ENCODE measurements around the gene GPR37.

The GPR37 gene

DNA sequence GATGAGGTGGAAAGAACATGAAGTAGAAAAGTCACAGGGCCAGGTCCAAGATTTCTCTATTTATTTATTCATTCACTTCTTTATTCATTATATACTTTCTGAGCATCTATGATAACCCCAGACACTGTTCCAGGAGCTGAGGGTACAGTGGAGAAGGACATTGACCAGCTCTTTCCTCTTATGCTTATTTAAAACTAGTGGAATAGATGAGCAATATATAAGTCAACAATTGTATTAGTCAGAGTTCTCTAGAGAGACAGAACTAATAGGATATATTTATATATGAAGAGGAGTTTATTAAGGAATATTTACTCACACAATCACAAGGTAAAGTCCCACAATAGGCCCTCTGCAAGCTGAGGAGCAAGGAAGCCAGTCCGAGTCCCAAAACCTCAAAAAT lies 15.0 kb upstream of the GPR37 start:
- Histone ChIP-seq H3K9me3 (ENCODE audit: control insufficient read depth in 1 of 2, low read length in 2 of 2) (no peaks in the 10 kb centered on the region), H3K36me3 (ENCODE audit: control insufficient read depth in 1 of 2, insufficient read depth in 2 of 2, low read length in 2 of 2) (no peaks in the 10 kb centered on the region), H3K4me1 (ENCODE audit: control insufficient read depth in 1 of 2, insufficient read depth in 2 of 2, low read length in 2 of 2) (no peaks in the 10 kb centered on the region), H3K4me3 (ENCODE audit: low read depth in 1 of 2, low read length in 2 of 2) (no peak overlapping the region), H3K27me3 (ENCODE audit: control insufficient read depth in 1 of 2, insufficient read depth in 2 of 2, low read length in 2 of 2) (no peaks in the 10 kb centered on the region), H3K27ac (ENCODE audit: low read depth, low read length) (no peak overlapping the region), H3K9ac (ENCODE audit: low read depth in 1 of 2, low read length in 2 of 2) (no peak overlapping the region)

DNA sequence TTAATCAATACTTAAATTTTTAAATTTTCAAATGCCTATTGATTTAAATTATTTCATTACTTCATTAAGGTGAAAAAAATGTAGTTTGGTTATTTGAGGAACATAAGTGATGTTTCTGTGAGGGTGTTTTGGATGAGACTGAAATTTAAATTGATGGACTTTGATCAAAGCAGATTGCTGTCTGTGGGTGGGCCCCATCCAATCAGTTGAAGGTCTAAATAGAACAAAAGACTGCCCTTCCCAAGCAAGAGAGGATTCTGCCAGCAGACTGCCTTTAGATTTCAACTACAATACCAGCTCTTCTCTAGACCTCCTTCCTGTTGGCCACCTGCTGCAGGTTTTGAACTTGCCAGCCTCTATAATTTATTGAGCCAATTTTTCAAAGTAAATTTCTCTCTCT lies 14.5 kb upstream of the GPR37 start:
- H3K27me3 ChIP-seq (ENCODE audit: control insufficient read depth in 1 of 2, insufficient read depth in 2 of 2, low read length in 2 of 2), result no peaks in the 10 kb centered on the region
- no peak overlapping the region for H3K4me3 ChIP-seq (ENCODE audit: low read depth in 1 of 2, low read length in 2 of 2)
- H3K27ac ChIP-seq (ENCODE audit: low read depth, low read length), result no peak overlapping the region
- no peak overlapping the region for H3K9ac ChIP-seq (ENCODE audit: low read depth in 1 of 2, low read length in 2 of 2)
- H3K4me1 ChIP-seq (ENCODE audit: control insufficient read depth in 1 of 2, insufficient read depth in 2 of 2, low read length in 2 of 2), result no peaks in the 10 kb centered on the region
- H3K36me3 ChIP-seq (ENCODE audit: control insufficient read depth in 1 of 2, insufficient read depth in 2 of 2, low read length in 2 of 2), result no peaks in the 10 kb centered on the region
- H3K9me3 ChIP-seq (ENCODE audit: control insufficient read depth in 1 of 2, low read length in 2 of 2), result no peaks in the 10 kb centered on the region

DNA sequence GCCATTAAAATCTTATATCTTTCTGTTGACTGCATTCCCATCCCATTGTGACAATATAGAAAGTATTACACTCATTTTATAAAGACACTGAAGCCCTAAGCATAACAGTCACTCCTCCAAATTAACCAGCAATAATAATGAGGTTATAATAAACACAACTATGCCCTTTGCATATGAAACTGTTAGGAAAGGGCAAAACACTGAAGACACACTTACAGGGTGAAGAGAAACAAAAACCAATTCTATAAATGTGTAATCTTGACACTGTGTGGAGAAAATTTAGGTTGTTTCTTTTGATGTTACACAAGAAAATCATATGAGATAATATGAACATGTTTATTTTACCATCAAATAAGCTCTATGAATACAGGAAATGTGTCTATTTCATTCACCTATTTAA lies 14.0 kb upstream of the GPR37 start:
- Histone ChIP-seq H3K9ac (ENCODE audit: low read depth in 1 of 2, low read length in 2 of 2) (no peak overlapping the region), H3K36me3 (ENCODE audit: control insufficient read depth in 1 of 2, insufficient read depth in 2 of 2, low read length in 2 of 2) (no peaks in the 10 kb centered on the region), H3K27me3 (ENCODE audit: control insufficient read depth in 1 of 2, insufficient read depth in 2 of 2, low read length in 2 of 2) (no peaks in the 10 kb centered on the region), H3K4me1 (ENCODE audit: control insufficient read depth in 1 of 2, insufficient read depth in 2 of 2, low read length in 2 of 2) (no peaks in the 10 kb centered on the region), H3K9me3 (ENCODE audit: control insufficient read depth in 1 of 2, low read length in 2 of 2) (no peaks in the 10 kb centered on the region), H3K27ac (ENCODE audit: low read depth, low read length) (no peak overlapping the region), H3K4me3 (ENCODE audit: low read depth in 1 of 2, low read length in 2 of 2) (no peak overlapping the region)

DNA sequence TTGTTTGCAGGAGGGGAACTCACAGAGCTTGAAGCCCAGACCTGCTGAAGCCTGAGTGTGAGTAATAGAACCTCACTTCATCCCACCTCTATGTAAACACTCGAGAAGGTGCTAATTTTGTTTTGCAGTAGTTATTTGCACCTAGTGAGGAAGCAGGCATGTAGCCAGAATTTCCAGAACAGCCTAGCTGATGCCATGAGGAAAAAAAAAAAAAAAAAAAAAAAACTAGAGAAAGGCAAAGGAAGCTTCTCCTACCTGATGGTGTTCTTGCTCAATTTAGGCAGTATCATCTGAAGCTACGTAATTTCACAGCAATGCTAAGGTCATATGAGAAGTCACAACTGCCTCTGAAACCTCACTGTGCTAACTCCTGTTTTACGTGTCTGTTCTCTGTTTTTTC lies 13.6 kb upstream of the GPR37 start:
- H3K4me3 ChIP-seq (ENCODE audit: low read depth in 1 of 2, low read length in 2 of 2), result no peak overlapping the region
- no peaks in the 10 kb centered on the region for H3K4me1 ChIP-seq (ENCODE audit: control insufficient read depth in 1 of 2, insufficient read depth in 2 of 2, low read length in 2 of 2)
- H3K36me3 ChIP-seq (ENCODE audit: control insufficient read depth in 1 of 2, insufficient read depth in 2 of 2, low read length in 2 of 2), result no peaks in the 10 kb centered on the region
- peaks cover 0 to 1% of the 10 kb centered on the region in 2 donors for H3K27me3 ChIP-seq (ENCODE audit: control insufficient read depth in 1 of 2, insufficient read depth in 2 of 2, low read length in 2 of 2)
- H3K9ac ChIP-seq (ENCODE audit: low read depth in 1 of 2, low read length in 2 of 2), result no peak overlapping the region
- no peak overlapping the region for H3K27ac ChIP-seq (ENCODE audit: low read depth, low read length)
- H3K9me3 ChIP-seq (ENCODE audit: control insufficient read depth in 1 of 2, low read length in 2 of 2), result no peaks in the 10 kb centered on the region

DNA sequence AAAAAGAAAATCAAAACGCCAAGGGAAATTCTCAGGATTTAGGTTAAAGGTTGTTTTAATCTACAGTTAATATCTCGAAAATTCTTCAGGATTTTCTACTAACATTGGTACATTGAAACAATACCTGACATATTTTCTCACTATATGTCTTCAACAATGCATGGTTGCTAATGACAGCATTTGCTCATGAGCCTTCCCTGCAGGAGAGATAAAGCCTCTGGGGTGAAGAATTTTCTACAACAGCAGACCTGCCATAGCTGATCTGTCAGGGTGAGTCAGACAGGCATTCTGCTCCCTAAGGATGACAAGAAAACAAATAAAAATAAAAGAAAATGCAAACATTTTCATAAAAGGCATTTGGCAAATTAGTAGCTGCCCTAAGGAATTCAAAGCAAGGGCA lies 11.7 kb upstream of the GPR37 start:
- no peaks in the 10 kb centered on the region for H3K4me1 ChIP-seq (ENCODE audit: control insufficient read depth in 1 of 2, insufficient read depth in 2 of 2, low read length in 2 of 2)
- no peak overlapping the region for H3K4me3 ChIP-seq (ENCODE audit: low read depth in 1 of 2, low read length in 2 of 2)
- no peak overlapping the region for H3K27ac ChIP-seq (ENCODE audit: low read depth, low read length)
- no peaks in the 10 kb centered on the region for H3K36me3 ChIP-seq (ENCODE audit: control insufficient read depth in 1 of 2, insufficient read depth in 2 of 2, low read length in 2 of 2)
- no peaks in the 10 kb centered on the region for H3K9me3 ChIP-seq (ENCODE audit: control insufficient read depth in 1 of 2, low read length in 2 of 2)
- H3K9ac ChIP-seq (ENCODE audit: low read depth in 1 of 2, low read length in 2 of 2), result no peak overlapping the region
- H3K27me3 ChIP-seq (ENCODE audit: control insufficient read depth in 1 of 2, insufficient read depth in 2 of 2, low read length in 2 of 2), result peaks cover 0 to 3% of the 10 kb centered on the region in 2 donors

DNA sequence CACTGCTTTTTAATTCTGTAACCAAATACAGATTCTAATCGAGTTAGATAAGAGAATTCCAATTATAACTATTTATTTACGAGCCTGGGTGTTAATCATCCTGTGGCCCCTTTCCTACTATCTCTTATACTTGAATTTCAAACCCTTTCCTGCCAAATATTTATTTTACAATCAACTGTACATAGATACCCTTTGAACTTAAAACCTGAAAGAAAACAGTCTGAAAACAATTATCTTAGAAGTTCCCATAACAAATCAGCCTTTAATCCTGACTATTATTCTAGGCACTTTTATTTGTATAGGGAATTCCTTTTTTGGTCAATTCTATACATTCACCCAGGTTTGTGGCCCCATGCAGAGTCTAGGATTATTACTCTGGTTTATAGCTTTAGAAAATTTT lies 10.6 kb upstream of the GPR37 start:
- Histone ChIP-seq H3K27me3 (ENCODE audit: control insufficient read depth in 1 of 2, insufficient read depth in 2 of 2, low read length in 2 of 2) (peaks cover 0 to 3% of the 10 kb centered on the region in 2 donors), H3K27ac (ENCODE audit: low read depth, low read length) (no peak overlapping the region), H3K9ac (ENCODE audit: low read depth in 1 of 2, low read length in 2 of 2) (no peak overlapping the region), H3K36me3 (ENCODE audit: control insufficient read depth in 1 of 2, insufficient read depth in 2 of 2, low read length in 2 of 2) (no peaks in the 10 kb centered on the region), H3K4me3 (ENCODE audit: low read depth in 1 of 2, low read length in 2 of 2) (no peak overlapping the region), H3K9me3 (ENCODE audit: control insufficient read depth in 1 of 2, low read length in 2 of 2) (no peaks in the 10 kb centered on the region), H3K4me1 (ENCODE audit: control insufficient read depth in 1 of 2, insufficient read depth in 2 of 2, low read length in 2 of 2) (no peaks in the 10 kb centered on the region)

DNA sequence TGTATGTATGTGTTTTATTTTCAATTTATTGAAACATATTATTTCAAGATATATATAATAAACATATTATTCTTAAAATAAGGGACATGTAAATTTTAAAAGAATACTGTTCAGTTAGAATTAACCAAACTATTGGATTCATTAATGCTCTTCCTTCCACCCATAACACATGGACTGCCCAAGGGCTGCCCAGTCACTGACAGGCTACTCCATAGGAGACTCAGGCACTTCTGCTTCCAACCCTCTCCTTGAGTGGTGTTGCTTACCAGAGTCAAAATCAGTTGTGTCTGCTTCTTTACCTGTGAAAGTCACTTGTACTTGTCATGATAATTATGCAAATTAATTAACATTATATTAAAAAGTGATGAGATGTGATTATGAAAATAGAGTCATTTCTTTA lies 9.8 kb upstream of the GPR37 start:
- no peak overlapping the region for H3K27ac ChIP-seq (ENCODE audit: low read depth, low read length)
- H3K9me3 ChIP-seq (ENCODE audit: control insufficient read depth in 1 of 2, low read length in 2 of 2), result no peaks in the 10 kb centered on the region
- H3K27me3 ChIP-seq (ENCODE audit: control insufficient read depth in 1 of 2, insufficient read depth in 2 of 2, low read length in 2 of 2), result peaks cover 0 to 3% of the 10 kb centered on the region in 2 donors
- H3K36me3 ChIP-seq (ENCODE audit: control insufficient read depth in 1 of 2, insufficient read depth in 2 of 2, low read length in 2 of 2), result no peaks in the 10 kb centered on the region
- no peaks in the 10 kb centered on the region for H3K4me1 ChIP-seq (ENCODE audit: control insufficient read depth in 1 of 2, insufficient read depth in 2 of 2, low read length in 2 of 2)
- H3K4me3 ChIP-seq (ENCODE audit: low read depth in 1 of 2, low read length in 2 of 2), result no peak overlapping the region
- H3K9ac ChIP-seq (ENCODE audit: low read depth in 1 of 2, low read length in 2 of 2), result no peak overlapping the region

DNA sequence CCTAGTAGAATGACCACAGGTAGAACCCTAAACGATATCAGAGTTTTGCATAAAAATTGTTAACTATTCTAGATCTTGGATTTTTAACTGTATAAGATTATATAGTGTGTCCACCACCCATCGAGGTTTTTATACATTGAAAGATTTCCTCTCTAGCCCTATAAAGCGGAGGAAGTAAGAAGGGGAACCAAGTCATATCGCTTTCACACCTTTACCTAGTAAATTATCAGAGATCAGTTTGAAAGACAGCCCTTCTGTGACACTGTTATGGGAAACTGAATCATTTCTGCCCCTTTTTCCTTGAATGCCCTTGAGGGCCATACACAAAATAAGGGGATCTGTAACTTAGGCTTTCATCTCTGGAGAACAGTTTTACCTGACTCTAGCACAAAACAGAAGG lies 8.3 kb upstream of the GPR37 start:
- Histone ChIP-seq H3K4me1 (ENCODE audit: control insufficient read depth in 1 of 2, insufficient read depth in 2 of 2, low read length in 2 of 2) (no peaks in the 10 kb centered on the region), H3K27ac (ENCODE audit: low read depth, low read length) (no peak overlapping the region), H3K9ac (ENCODE audit: low read depth in 1 of 2, low read length in 2 of 2) (no peak overlapping the region), H3K9me3 (ENCODE audit: control insufficient read depth in 1 of 2, low read length in 2 of 2) (no peaks in the 10 kb centered on the region), H3K4me3 (ENCODE audit: low read depth in 1 of 2, low read length in 2 of 2) (no peak overlapping the region), H3K27me3 (ENCODE audit: control insufficient read depth in 1 of 2, insufficient read depth in 2 of 2, low read length in 2 of 2) (peaks cover 0 to 3% of the 10 kb centered on the region in 2 donors), H3K36me3 (ENCODE audit: control insufficient read depth in 1 of 2, insufficient read depth in 2 of 2, low read length in 2 of 2) (no peaks in the 10 kb centered on the region)

DNA sequence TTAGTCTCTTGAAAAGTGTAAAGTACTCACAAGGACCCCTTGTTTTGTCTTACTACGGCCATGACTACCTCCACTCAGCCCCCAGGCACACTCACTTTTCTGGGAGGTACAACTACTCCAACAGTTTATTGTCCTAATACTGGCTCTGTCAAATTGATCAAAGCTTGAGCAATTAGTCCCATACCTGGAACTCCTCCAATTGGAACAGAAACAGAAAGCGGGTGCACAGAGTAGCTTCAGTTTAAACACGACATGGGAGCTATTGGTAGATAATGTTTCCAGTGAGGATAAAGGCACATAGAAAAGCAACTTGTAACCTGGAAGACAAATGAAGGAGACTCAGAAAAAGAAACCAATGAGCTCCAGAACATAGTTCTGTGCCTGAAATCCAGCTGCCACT lies 7.7 kb upstream of the GPR37 start:
- Histone ChIP-seq H3K27ac (ENCODE audit: low read depth, low read length) (no peak overlapping the region), H3K27me3 (ENCODE audit: control insufficient read depth in 1 of 2, insufficient read depth in 2 of 2, low read length in 2 of 2) (peaks cover 0 to 3% of the 10 kb centered on the region in 2 donors), H3K36me3 (ENCODE audit: control insufficient read depth in 1 of 2, insufficient read depth in 2 of 2, low read length in 2 of 2) (no peaks in the 10 kb centered on the region), H3K9ac (ENCODE audit: low read depth in 1 of 2, low read length in 2 of 2) (no peak overlapping the region), H3K4me3 (ENCODE audit: low read depth in 1 of 2, low read length in 2 of 2) (peak overlapping the region in 1 of 2 donors; percentile 3), H3K4me1 (ENCODE audit: control insufficient read depth in 1 of 2, insufficient read depth in 2 of 2, low read length in 2 of 2) (no peaks in the 10 kb centered on the region), H3K9me3 (ENCODE audit: control insufficient read depth in 1 of 2, low read length in 2 of 2) (no peaks in the 10 kb centered on the region)

DNA sequence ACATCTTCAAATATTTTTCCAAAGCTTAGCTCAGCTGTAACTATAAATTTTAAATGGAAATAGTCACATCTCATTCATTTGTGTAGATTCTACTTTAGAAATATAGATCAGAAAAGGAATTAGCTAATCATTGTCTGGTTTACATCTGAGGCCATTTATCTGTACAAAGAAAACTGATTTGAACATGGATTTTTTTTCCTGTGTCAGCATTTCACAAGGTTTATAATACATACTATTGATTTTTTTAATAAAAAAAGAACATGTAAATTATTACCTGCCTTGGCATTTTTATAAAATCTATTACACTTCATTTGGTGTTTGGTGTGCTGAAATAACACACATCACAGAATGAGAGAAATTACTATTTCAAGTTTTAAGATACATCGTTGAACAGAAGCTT lies 3.5 kb upstream of the GPR37 start:
- Histone ChIP-seq H3K4me1 (ENCODE audit: control insufficient read depth in 1 of 2, insufficient read depth in 2 of 2, low read length in 2 of 2) (peaks cover 10% of the 10 kb centered on the region in 2 donors), H3K4me3 (ENCODE audit: low read depth in 1 of 2, low read length in 2 of 2) (no peak overlapping the region), H3K9me3 (ENCODE audit: control insufficient read depth in 1 of 2, low read length in 2 of 2) (no peaks in the 10 kb centered on the region), H3K9ac (ENCODE audit: low read depth in 1 of 2, low read length in 2 of 2) (no peak overlapping the region), H3K27me3 (ENCODE audit: control insufficient read depth in 1 of 2, insufficient read depth in 2 of 2, low read length in 2 of 2) (peaks cover 13 to 16% of the 10 kb centered on the region in 2 donors), H3K27ac (ENCODE audit: low read depth, low read length) (no peak overlapping the region), H3K36me3 (ENCODE audit: control insufficient read depth in 1 of 2, insufficient read depth in 2 of 2, low read length in 2 of 2) (no peaks in the 10 kb centered on the region)

DNA sequence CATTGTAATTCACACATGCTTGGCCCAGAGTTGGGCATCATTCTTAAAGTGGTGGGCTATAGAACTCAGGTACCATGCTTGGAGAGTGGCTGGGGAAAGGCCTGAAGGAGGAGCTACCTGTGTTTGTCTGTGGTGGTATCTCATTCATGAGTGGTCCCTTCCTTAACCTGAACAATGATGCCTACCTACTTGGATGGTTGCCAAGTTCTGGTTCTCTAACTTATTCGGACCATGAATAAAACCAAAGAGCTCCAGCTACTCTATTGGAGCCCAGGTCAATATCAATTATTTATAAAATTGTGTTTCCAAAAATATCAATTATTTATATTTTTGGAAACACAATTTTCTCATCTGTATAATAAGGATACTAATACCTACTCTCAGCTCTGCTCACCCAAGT lies 2.9 kb upstream of the GPR37 start:
- H3K27me3 ChIP-seq (ENCODE audit: control insufficient read depth in 1 of 2, insufficient read depth in 2 of 2, low read length in 2 of 2), result peaks cover 19% of the 10 kb centered on the region in 2 donors
- peaks cover 13% of the 10 kb centered on the region in 2 donors for H3K4me1 ChIP-seq (ENCODE audit: control insufficient read depth in 1 of 2, insufficient read depth in 2 of 2, low read length in 2 of 2)
- H3K27ac ChIP-seq (ENCODE audit: low read depth, low read length), result no peak overlapping the region
- H3K4me3 ChIP-seq (ENCODE audit: low read depth in 1 of 2, low read length in 2 of 2), result no peak overlapping the region
- no peak overlapping the region for H3K9ac ChIP-seq (ENCODE audit: low read depth in 1 of 2, low read length in 2 of 2)
- no peaks in the 10 kb centered on the region for H3K36me3 ChIP-seq (ENCODE audit: control insufficient read depth in 1 of 2, insufficient read depth in 2 of 2, low read length in 2 of 2)
- H3K9me3 ChIP-seq (ENCODE audit: control insufficient read depth in 1 of 2, low read length in 2 of 2), result no peaks in the 10 kb centered on the region
